ENCODE data around the gene ELOVL5.
"Not testable (repeated sequence)": the region's sequence is repeated elsewhere in the genome, so short reads cannot be mapped to it uniquely, and the experiment has no call there.

Gene ELOVL5

GRCh38 chr6:53359095-53359842 is 10.5 kb upstream of the ELOVL5 start:
- DNase-seq (ENCODE audit: low spot score) = peak; percentile 99

GRCh38 chr6:53358440-53359094 is 9.8 kb upstream of the ELOVL5 start:
- DNase-seq (ENCODE audit: low spot score) = no peak

GRCh38 chr6:53357576-53358360 is 9.0 kb upstream of the ELOVL5 start:
- no peak for DNase-seq (ENCODE audit: low spot score)

- no peak for DNase-seq (ENCODE audit: low spot score)
Observed at GRCh38 chr6:53353624-53354023, 4.9 kb upstream of the ELOVL5 start.

DNA sequence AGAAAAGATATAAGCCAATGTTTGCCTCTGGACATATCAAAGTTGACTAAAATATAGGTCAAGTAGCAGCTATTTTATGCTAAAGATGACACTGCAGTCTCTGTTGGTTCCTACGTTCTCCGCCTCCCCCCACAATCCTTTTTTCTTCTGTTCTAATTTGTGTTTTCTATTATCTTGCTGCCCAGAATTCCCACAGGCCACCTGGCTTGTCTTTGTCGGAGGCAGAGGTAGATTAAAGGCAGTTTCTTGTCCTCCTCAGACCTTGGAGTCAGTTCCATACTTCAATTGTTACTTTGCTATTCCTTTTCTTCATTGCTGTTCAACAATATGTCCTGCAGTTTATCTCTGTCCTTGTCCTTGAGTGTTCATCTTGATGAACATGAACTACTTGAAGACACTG is 3.6 kb upstream of the ELOVL5 start:
- no peak for DNase-seq (ENCODE audit: low spot score)

DNA sequence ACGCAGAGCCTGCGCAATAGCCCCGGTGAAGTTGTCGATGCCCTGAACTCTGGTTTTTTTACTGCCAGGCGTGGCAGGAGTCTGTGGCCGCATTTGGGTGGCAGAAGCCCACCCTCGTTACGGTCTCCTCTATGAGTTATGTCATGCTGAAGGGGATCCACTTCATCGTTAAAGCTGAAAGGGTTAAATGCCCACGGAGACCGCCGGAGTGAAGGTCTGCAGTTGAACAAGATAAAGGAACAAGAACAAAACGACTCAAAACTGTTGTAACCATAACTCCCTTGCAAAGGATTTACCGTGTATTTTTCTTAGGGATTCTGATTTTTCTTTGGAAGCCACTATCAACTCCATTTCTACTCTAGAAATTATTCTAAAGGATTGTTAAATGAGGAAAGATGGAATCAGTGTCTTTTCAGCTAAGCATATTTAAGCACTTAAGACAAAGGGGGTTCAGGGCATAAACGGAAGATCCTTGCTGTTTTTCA is 501 bp upstream of the ELOVL5 start:
- no peak for DNase-seq (ENCODE audit: low spot score)

DNA sequence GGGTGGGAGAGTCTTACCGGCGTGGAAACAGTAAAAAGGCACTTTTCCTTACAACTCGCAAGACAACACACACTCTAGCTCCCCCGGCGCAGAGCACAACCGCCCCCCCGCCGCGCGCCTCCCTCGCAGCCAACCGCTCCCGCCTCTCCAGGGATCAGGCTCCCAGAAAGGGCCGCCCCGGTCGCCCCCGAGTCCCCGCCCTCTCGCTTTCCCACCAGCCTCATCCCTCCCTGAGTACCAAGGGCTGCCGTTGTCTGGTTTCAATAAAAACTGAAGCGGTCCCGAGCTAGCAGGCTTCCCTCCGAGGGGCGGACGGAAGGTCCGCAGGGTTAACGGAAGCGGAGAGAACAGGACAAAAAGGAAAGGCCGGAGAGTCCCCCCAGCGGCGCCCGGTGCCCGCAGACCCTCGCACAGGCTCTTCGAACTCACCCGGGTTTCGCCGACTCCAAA is 804 bp downstream of the ELOVL5 start:
- DNase-seq (ENCODE audit: low spot score) = peak; percentile 78

DNA sequence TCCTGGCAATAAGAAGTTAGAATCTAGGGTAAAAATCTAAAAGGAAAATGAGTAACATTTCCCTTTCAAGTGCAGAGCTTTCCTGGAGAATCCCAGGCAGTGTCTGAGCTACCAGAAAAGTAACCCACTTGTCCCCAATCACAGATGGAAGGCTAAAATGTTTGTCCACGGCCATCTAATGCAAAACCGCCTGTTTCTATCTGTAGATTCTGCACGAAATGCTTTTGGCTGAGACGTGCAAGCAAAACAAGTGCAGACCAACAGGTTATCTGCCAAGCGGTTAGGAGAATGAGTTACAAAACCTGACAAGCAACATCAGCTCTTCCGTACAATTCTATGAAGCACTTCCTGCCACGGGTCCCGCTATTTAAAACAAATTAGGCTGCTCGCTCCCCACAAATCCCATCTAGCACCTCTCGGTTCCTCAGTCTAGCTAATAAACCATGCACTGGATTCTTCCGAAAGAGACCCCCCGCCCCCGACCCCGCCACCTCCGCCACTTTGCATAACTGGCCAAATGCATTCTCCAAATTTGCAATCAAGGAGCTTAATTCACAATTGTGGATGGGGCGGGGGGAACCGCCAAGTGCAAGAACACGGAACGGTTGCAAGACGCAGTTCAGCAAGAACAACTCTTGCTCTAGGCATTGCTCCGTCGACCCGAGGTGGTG is 1.4 kb downstream of the ELOVL5 start:
- DNase-seq (ENCODE audit: low spot score) = no peak

GRCh38 chr6:53346049-53346448 is 2.7 kb downstream of the ELOVL5 start:
- DNase-seq (ENCODE audit: low spot score) = not testable (repeated sequence)

DNA sequence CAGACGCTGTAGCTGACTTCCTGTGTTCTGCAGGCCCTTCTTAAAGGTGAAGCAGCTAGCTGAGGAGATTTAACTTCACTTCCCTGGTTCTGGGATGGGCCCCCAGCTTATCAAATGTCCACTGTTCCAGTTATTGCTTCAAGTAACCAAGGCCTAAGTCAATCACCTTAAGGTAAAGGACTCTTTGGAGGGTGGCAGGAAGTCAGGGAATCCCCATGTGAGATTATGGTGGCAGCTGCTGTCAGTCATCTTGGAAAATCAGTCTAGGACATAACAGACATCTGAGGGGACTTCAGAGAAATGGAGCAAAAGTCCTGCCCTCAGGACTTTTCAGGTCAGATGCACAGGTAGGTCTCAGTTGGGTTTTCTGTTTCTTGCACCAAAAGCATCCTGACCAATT is 3.8 kb downstream of the ELOVL5 start:
- no peak for DNase-seq (ENCODE audit: low spot score)

DNA sequence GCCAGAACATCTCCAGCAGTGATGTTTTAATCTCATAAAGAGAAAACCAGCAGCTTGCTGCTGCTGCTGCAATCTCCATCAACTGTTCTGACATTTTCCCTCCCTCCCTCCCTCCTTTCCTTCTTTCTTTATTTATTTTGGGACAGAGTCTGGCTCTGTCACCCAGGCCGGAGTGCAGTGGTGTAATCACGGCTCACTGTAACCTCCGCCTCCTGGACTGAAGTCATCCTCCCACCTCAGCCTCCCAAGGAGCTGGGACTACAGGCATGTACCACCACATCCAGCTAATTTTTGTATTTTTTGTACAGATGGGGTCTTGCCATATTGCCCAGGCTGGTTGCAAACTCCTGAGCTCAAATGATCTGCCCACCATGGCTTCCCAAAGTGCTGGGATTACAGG is 5.7 kb downstream of the ELOVL5 start:
- no peak for DNase-seq (ENCODE audit: low spot score)

- DNase-seq (ENCODE audit: low spot score) = no peak
Observed at GRCh38 chr6:53342217-53342616, 6.5 kb downstream of the ELOVL5 start.

GRCh38 chr6:53340536-53340935 is 8.2 kb downstream of the ELOVL5 start:
- no peak for DNase-seq (ENCODE audit: low spot score)

DNA sequence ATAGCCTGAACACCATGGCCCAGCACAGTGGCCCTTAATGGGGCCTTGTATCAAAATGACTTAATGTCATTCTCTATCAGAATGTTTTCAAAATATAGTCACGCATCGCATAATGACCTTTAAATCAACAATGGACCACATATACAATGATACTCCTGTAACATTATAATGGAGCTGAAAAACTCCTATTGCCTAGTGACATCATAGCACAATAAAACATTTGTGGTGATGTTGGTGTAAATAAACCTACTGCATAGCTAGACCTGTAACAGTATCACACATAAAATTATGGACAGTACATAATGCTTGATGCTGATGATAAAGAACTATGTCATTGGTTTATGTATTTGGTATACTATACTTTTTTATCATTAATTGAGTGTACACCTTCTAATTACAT is 9.3 kb downstream of the ELOVL5 start:
- no peak for DNase-seq (ENCODE audit: low spot score)

DNA sequence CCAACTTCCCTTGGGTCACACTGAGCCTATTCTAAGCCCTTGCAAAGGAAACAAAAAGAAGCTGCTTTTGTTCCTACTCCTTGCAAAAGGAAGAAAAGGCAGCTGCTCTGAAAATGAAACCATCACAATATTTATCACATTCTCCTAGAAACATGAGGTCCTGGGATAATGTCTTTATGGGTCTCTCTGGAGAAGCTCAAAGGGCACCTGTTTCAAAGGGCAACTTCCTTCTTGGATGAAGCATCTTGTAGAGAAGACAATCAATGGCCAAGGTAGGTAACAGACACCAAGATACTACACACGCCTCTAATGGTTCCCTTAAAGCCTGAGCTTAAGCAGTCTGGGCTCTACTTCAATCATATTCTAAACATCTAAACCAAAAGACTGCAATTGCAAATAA is 10.4 kb downstream of the ELOVL5 start:
- no peak for DNase-seq (ENCODE audit: low spot score)

DNA sequence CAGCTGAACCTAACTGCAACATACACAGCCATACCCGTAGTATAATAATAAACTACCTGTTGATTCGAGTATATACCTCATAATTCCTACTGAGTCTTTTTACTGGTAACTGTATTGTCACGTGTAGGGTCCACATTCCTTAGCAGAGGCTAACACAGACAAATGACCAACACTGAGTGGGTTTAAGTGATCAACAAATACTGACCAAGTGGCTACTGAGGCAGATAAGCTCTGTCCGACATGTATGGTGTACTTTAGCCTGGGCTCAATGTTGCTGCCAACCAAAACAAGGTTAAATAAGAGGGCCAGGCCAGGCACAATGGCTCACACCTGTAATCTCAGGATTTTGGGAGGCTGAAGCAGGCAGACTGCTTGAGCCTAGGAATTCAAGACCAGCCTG is 12.7 kb downstream of the ELOVL5 start:
- no peak for DNase-seq (ENCODE audit: low spot score)

- DNase-seq (ENCODE audit: low spot score) = no peak
Observed at GRCh38 chr6:53335224-53335994, 13.3 kb downstream of the ELOVL5 start.

DNA sequence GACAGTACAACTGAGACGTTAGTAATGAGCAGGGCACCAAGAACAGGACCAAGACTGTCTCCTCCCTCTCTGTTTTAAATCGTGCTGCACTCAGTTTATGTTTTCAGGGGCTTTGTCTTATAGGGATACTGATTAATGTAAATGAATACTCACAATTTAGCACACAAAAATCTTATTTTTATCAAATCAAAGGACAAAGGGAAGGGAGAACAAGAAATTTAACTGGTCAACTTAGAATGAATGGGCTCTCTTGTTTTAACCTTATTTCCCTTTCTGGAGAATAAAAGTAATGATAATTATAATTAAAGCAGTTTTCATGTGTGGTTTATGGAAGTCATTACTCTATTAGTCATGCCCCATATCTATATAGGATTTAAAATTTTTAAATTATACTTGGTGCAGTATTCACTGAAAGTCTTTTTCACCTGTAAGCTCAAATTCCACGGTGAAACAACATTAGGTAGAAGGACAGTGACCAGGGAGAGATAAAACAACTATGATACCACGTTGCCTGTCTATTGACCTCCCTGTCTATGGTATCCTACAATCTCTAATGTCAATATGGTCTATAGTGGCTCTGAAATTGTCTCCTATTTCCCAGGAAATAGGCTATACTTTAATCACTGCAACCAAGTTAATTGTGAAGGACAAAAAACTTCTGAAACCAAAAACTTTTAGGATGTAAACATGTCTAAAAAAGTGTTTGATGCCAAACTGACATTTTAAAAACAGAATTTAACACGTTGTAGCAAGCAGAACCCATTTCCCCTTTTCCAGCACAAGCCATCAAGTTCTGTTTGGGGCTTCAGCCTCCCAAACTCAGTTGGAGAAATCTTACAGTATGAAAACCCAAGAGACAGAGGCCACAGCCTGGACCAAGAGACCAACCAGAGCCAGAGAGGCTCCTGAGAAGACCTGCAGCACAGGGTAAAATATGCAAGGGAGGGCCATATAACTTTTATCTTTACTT is 15.0 kb downstream of the ELOVL5 start:
- no peak for DNase-seq (ENCODE audit: low spot score)

DNA sequence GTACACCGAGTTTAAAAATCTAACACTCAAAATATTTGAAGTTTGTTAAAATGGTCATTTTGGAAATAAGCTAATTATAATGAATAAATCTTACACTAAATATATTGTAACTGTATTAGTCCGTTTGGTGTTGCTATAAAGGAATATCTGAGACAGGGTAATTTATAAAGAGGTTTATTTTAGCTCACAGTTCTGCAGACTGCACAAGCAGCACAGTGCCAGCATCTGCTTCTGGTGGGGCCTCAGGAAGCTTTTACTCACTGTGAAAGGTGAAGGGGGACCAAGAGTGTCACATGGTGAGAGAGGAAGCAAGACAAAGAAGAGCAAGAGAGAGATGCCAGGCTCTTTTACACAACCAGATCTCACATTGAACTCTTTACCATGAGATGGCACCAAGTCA is 17.1 kb downstream of the ELOVL5 start:
- no peak for DNase-seq (ENCODE audit: low spot score)

DNA sequence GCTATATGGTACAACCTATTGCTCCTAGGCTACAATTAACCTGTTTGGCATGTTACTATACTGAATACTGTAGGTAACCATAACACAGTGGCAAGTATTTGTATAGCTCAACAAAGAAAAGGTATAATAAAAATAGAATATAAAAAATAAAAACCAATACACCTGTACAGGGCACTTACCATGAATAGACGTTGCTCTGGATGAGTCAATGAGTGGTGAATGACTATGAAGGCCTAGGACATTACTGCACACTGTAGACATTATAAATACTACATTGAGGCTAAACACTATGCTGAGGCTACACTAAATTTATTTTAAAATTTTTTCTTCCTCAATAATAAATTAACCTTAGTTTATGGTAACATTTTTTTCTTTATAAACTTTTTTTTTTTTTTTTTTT is 18.6 kb downstream of the ELOVL5 start:
- DNase-seq (ENCODE audit: low spot score) = no peak

All from AG20443 (cell line).